Activated CD8-positive, alpha-beta T cell treated with anti-CD3 and anti-CD28 coated beads for 36 hours (primary cell): ENCODE measurements around the gene CALHM2. TPM values are rescaled to one million over a fixed set of nuclear protein-coding genes. Genes with fewer than 3 reads are reported as not detected.

Experiments used
- ATAC-seq: fragments of 200-7000 bp; cut with Tn5 transposase; one replicate; pipeline ENCODE4 v1.10.0; 2021; ENCODE audit warnings: mild to moderate bottlenecking, moderate library complexity
- CTCF ChIA-PET: fragments of 350-600 bp; sonication (Branson Sonifier 250); formaldehyde crosslinking; loops from one replicate; lab custom pipeline; 2021; ENCODE audit warnings: antibody characterized with exemption; lab: Charles Lee
- POLR2A ChIA-PET: fragments of 350-600 bp; sonication (Branson Sonifier 250); formaldehyde crosslinking; loops from one replicate; lab custom pipeline; 2021; ENCODE audit warnings: antibody characterized with exemption; lab: Charles Lee
- DNase-seq: peaks from one replicate; pipeline ENCODE4 v3.0.0-alpha.2; 2020
- H3K27ac Mint-ChIP-seq: one replicate; pipeline ENCODE4 v1.8.0; 2021; ENCODE audit warnings: mild to moderate bottlenecking, mixed read lengths
- H3K27me3 Mint-ChIP-seq: one replicate; pipeline ENCODE4 v1.8.0; 2021; ENCODE audit warnings: mixed read lengths
- H3K36me3 Mint-ChIP-seq: one replicate; pipeline ENCODE4 v1.8.0; 2021; ENCODE audit warnings: low read depth, mixed read lengths
- H3K4me1 Mint-ChIP-seq: one replicate; pipeline ENCODE4 v1.8.0; 2021; ENCODE audit warnings: low read depth, mixed read lengths
- H3K4me3 Mint-ChIP-seq: one replicate; pipeline ENCODE4 v1.8.0; 2021; ENCODE audit warnings: mild to moderate bottlenecking, moderate library complexity, mixed read lengths
- H3K9me3 Mint-ChIP-seq: one replicate; pipeline ENCODE4 v1.8.0; 2021; ENCODE audit warnings: mixed read lengths
- intact Hi-C: fragments of 100-400 bp; cut with micrococcal nuclease; formaldehyde crosslinking; loops from one replicate; pipeline ENCODE4 v1.10.0; 2022
- total RNA-seq, 2 experiments: library from RNA; stranded (reverse); gene quantifications; one replicate each; pipeline ENCODE4 v1.2.3, GENCODE V29; 2021
- TF ChIP-seq, protein P1 (sequence below): fragments of 200-600 bp; IDR thresholded peaks from one replicate; pipeline ENCODE4 v1.8.0; 2022; ENCODE audit warnings: antibody characterized with exemption, mild to moderate bottlenecking

CALHM2 gene, protein sequence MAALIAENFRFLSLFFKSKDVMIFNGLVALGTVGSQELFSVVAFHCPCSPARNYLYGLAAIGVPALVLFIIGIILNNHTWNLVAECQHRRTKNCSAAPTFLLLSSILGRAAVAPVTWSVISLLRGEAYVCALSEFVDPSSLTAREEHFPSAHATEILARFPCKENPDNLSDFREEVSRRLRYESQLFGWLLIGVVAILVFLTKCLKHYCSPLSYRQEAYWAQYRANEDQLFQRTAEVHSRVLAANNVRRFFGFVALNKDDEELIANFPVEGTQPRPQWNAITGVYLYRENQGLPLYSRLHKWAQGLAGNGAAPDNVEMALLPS
- 1 to 10 TPM; 7.6 to 9.5 TPM for total RNA-seq

DNA sequence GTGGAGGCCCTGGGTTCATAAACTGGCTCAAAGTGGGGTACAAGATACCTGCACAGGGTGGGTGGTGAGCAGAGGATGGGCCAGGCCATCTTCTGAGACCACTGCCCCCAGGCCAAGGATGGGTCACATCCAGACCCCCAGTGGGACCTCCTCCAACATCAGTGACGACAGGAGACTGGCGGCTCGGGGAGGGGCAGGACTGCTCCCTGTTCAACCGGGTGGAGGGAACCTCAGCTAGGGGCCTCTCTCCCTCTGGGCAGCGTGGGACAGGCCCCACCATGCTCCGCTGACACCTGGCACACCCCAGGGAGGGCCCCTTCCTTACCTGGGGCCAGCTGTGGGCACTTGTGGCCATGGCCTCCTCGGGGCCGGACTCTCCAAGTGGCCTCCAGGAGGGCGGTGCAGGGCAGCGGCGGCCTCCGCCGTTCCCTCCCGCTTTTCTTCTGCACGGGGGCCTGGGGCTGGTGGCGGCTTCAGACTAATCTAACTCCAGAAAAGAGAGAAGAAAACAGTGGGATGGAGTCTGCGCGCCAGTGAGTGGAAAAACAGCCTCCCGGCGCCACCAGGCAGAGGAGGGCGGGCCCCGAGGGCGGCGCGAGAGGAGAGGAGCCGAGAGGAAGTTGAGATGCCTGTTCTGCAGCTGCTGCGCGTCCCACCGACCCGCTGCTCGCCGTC, at the start of gene CALHM2:
TSS of gene CALHM2 (minus strand) at position 540 of the 675 bp plus-strand sequence. CDS start 2,429 bp downstream, outside the sequence.
- peaks cover 36% of the 10 kb centered on the region for H3K4me1 Mint-ChIP-seq
- ChIA-PET POLR2A (interaction anchor here (0.6 to 1.9 kb wide), 11 partner anchors 9 to 66 kb away, joined by 3 to 8 read pairs (median 4); partner anchors contain the start of genes ATP5MK and PDCD11), CTCF (interaction anchor here (0.9 to 4.9 kb wide), 10 partner anchors 11 to 141 kb away, joined by 3 to 38 read pairs (median 3); no protein-coding TSS in a partner anchor)
- H3K36me3 Mint-ChIP-seq, result peaks cover 23% of the 10 kb centered on the region
- TF ChIP-seq, protein P1, sequence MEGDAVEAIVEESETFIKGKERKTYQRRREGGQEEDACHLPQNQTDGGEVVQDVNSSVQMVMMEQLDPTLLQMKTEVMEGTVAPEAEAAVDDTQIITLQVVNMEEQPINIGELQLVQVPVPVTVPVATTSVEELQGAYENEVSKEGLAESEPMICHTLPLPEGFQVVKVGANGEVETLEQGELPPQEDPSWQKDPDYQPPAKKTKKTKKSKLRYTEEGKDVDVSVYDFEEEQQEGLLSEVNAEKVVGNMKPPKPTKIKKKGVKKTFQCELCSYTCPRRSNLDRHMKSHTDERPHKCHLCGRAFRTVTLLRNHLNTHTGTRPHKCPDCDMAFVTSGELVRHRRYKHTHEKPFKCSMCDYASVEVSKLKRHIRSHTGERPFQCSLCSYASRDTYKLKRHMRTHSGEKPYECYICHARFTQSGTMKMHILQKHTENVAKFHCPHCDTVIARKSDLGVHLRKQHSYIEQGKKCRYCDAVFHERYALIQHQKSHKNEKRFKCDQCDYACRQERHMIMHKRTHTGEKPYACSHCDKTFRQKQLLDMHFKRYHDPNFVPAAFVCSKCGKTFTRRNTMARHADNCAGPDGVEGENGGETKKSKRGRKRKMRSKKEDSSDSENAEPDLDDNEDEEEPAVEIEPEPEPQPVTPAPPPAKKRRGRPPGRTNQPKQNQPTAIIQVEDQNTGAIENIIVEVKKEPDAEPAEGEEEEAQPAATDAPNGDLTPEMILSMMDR, result no peak
- intact Hi-C loops, result loop anchor here (5.0 kb wide), 1 partner anchor 35 kb away; no protein-coding TSS in a partner anchor
- no peaks in the 10 kb centered on the region for H3K9me3 Mint-ChIP-seq
- H3K27me3 Mint-ChIP-seq, result no peaks in the 10 kb centered on the region
- peak within 1 kb of the TSS; percentile 80 for H3K27ac Mint-ChIP-seq
- peak; percentile 76 for ATAC-seq
- peak; percentile 73 for DNase-seq
- H3K4me3 Mint-ChIP-seq, result peak within 1 kb of the TSS; percentile 80

DNA sequence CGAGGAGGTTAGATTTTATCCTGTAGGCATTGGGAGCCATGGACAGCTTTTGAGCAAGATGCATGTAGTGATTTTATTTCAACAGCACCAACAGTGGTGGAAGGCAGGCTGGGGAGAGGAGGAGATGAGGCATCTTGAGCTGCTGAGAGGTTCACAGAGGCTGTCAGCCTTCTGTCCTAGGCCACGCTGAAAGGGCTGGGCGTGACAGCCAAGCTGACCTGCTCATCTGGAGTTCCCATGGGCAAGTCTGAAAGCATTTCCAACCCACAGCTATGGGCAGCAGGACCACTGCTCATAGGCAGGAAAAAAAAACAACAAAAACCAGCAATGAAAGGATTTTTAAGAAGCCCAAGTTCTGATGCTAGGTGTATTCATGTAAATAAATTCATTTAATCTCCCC, 49.0 kb upstream of the CALHM2 start:
- Mint-ChIP-seq H3K4me1 (peaks cover 23% of the 10 kb centered on the region), H3K4me3 (no peak overlapping the region), H3K27me3 (peaks cover 32% of the 10 kb centered on the region), H3K27ac (no peak overlapping the region), H3K9me3 (no peaks in the 10 kb centered on the region), H3K36me3 (no peaks in the 10 kb centered on the region)
- ATAC-seq, result no peak
- CTCF ChIA-PET, result interaction anchor here (4.0 to 6.4 kb wide), 2 partner anchors 11 to 63 kb away, joined by 26 to 29 read pairs; no protein-coding TSS in a partner anchor
- POLR2A ChIA-PET, result no interaction called here
- TF ChIP-seq, protein P1, result no peak
- DNase-seq, result no peak
- intact Hi-C loops, result no loop called here

DNA sequence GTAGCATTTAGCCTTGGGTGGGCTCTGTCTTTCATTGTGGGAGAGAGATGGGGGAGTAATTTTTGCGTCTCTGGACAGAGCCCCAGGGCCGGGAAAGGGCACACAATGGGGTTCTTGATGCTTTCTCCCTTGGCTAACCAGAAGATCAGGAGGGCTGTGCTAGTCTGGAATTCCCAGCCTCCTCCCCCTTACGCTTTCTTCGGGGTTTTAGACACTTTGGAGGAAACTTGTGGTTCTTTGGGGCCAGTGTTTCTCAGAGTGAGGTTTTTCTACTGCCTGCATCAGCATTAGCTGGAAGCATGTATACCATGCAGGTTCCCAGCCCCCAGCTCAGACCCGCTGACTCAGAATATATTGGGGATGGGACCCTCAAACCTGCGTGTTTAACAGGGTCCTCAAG, 48.3 kb upstream of the CALHM2 start:
- Mint-ChIP-seq H3K4me1 (peaks cover 23% of the 10 kb centered on the region), H3K27me3 (peaks cover 38% of the 10 kb centered on the region), H3K4me3 (no peak overlapping the region), H3K36me3 (no peaks in the 10 kb centered on the region), H3K27ac (no peak overlapping the region), H3K9me3 (no peaks in the 10 kb centered on the region)
- ATAC-seq (no peak), DNase-seq (no peak)
- CTCF ChIA-PET, result interaction anchor here (1.3 to 6.4 kb wide), 5 partner anchors 10 to 64 kb away, joined by 3 to 29 read pairs (median 5); no protein-coding TSS in a partner anchor
- intact Hi-C loops, result no loop called here
- POLR2A ChIA-PET, result no interaction called here
- TF ChIP-seq, protein P1, result no peak

DNA sequence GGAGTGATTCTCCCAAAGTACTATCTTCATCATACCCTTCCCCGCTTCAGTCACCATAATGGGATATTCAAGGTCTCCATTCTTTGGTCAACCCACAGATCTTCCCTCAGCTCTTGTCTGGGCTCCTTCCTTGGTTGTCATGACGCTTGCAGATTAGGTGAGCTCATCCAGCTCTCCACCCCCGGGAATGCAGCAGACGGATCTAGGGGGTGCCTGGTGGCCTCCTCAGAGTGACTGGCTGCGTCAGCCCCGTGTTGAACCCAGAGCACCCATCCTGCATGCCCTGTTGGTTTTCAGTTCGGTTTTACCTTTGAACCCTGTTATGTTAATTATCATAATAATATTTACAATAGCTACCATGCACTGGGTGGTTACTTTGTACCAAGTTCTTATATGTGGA, 47.7 kb upstream of the CALHM2 start:
- ChIA-PET CTCF (interaction anchor here (1.3 to 6.4 kb wide), 5 partner anchors 9 to 64 kb away, joined by 3 to 29 read pairs (median 5); no protein-coding TSS in a partner anchor), POLR2A (no interaction called here)
- Mint-ChIP-seq H3K4me1 (peaks cover 23% of the 10 kb centered on the region), H3K27ac (no peak overlapping the region), H3K36me3 (no peaks in the 10 kb centered on the region), H3K4me3 (no peak overlapping the region), H3K27me3 (peaks cover 44% of the 10 kb centered on the region), H3K9me3 (no peaks in the 10 kb centered on the region)
- DNase-seq (no peak), ATAC-seq (no peak)
- intact Hi-C loops, result no loop called here
- TF ChIP-seq, protein P1, result no peak
